SU-DHL-6 (cell line): ENCODE data around the gene MOCS1.

Source experiments
- EZH2phosphoT487 ChIP-seq: fragments of 200-600 bp; sonication (generic), shearing (Covaris generic); conservative IDR thresholded peaks from 2 replicates; pipeline ENCODE4 v1.6.1; 2018; ENCODE audit warnings: mild to moderate bottlenecking, antibody characterized with exemption, low read length, moderate library complexity, mixed read lengths
- TF ChIP-seq, protein P1 (sequence below): fragments of 200-600 bp; sonication (generic); IDR thresholded peaks from one replicate; pipeline ENCODE4 v1.5.1; 2017; ENCODE audit warnings: antibody characterized with exemption, mild to moderate bottlenecking, low read length, moderate library complexity; ENCODE audit not compliant: insufficient read depth, poor library complexity, severe bottlenecking

DNA sequence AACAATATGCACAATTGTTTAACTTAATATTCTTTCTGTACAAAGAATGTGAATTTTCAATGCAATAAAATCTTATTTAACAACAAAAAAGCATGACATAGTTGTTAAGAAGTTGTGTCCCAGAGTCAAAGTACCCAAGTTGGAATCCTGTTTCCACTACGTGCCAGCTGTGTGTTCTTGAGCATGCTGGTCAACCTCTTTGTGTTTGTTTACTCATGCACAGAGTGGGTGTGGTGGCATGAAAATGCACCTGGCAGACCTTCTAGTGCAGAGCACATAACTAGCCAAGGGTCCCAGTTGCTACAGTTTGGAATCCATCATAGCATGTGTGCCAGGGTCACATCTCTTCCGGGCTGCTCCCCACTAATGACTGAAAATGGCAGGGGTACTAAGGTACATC is 24.7 kb upstream of the MOCS1 start:
- TF ChIP-seq, protein P1, sequence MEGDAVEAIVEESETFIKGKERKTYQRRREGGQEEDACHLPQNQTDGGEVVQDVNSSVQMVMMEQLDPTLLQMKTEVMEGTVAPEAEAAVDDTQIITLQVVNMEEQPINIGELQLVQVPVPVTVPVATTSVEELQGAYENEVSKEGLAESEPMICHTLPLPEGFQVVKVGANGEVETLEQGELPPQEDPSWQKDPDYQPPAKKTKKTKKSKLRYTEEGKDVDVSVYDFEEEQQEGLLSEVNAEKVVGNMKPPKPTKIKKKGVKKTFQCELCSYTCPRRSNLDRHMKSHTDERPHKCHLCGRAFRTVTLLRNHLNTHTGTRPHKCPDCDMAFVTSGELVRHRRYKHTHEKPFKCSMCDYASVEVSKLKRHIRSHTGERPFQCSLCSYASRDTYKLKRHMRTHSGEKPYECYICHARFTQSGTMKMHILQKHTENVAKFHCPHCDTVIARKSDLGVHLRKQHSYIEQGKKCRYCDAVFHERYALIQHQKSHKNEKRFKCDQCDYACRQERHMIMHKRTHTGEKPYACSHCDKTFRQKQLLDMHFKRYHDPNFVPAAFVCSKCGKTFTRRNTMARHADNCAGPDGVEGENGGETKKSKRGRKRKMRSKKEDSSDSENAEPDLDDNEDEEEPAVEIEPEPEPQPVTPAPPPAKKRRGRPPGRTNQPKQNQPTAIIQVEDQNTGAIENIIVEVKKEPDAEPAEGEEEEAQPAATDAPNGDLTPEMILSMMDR, result no peak
- no peak for TF ChIP-seq EZH2phosphoT487
